Stimulated activated CD4-positive, alpha-beta T cell treated with anti-CD3 and anti-CD28 coated beads, TNF-alpha, amount 100 ng/mL, for 24 hours (primary cell): ENCODE data around the gene C2orf81.
"Not testable (repeated sequence)": the region's sequence is repeated elsewhere in the genome, so short reads cannot be mapped to it uniquely, and the experiment has no call there.

Experiments used
- DNase-seq, 3 experiments: peaks; one replicate each; pipeline ENCODE4 v3.0.0-alpha.2; 2020; ENCODE audit warnings: low read depth in 3 of 3

Gene C2orf81

DNA sequence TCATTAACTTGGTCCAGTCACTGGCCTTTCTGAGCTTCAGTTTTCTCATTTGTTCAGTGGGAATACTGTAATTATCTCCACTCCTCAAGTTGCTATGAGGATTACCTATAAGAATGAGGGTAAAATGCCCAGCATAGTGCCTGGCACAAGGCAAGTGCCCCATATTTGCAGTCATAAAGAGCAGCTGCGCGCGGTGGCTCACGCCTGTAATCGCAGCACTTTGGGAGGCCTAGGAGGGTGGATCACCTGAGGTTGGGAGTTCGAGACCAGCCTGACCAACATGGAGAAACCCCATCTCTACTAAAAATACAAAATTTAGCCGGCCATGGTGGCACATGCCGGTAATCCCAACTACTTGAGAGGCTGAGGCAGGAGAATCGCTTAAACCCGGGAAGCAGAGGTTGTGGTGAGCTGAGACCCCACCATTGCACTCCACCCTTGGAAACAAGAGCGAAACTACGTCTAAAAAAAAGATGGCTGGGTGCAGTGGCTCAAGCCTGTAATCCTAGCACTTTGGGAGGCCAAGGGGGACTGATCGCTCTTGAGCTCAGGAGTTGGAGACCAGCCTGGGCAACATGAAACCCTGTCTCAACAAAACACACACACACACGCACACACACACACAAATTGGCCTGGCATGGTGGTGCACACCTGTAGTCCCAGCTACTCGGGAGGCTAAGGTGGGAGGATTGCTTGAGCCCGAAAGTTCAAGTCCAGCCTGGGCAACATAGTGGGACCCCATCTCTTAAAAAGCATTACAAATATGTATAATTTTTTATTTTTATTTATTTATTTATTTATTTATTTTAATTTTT is 21.3 kb upstream of the C2orf81 start:
- not testable (repeated sequence) for DNase-seq

DNA sequence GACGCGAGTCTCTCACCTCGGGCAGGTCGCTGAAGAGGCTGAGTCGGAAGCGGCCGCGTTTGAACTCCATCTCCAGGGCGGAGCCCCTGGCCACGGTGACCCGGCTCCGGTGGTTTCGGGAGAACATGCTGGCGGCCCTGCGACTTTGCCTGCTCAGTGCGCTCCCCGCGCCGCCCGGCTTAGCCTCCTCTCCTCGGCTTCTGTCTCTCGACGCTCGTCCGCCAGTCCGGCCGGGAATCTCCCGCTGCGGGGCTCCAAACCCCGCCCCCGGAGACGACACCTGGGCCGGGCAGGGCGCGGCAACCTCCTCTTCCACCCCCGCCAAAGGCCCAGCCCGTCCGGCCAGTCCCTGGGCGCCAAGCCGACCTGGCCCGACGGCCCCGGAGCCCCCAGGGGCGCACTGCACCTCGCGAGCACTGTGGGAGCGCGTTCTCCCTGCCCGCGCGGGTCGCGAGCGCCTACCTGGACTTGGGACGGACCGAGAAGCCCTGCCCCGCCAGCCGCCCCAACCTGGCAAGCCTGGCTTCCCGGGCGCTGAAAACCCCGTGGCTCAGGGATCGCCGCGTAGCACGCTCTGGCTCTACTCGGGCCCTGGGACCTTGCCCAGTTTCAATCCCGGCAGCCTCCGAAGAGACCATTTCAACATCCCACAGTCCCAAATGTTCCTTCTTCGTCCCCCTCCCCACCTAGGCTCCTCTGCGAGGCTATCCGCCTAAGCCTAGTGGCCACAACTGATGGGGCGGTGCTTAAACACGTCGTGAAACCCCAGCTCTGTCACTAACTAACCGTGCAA is 20.5 kb upstream of the C2orf81 start, which contains the start of gene RTKN:
TSS of gene RTKN (minus strand) at position 248 of the 793 bp plus-strand sequence. CDS start at position 127, 121 bp downstream.
- no peak for DNase-seq

DNA sequence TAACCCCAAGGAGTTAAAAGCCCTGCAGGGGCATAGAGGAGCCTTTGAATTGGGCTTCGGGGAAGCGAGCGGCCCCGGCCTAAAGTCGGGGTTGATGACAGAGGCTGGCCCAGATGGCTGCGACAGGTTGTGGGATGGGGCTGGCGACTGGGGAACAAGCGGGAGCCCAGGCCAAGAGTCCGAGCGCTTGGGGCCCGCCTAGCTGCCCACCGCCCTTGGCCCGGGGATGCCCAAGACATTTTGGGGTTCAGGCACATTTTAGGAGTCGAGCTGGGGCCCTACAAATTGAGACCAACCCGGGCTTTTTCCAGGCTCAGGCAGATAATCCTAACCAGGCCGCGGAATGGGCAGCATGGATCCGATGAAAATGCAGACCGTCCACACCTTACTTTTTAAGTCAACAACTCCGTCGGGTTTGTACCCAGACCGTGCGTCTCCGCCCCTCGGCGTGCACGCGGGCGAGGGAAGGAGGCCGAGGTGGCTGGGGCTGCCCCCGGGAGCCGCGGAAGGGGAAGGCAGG is 19.8 kb upstream of the C2orf81 start:
- DNase-seq = no peak

DNA sequence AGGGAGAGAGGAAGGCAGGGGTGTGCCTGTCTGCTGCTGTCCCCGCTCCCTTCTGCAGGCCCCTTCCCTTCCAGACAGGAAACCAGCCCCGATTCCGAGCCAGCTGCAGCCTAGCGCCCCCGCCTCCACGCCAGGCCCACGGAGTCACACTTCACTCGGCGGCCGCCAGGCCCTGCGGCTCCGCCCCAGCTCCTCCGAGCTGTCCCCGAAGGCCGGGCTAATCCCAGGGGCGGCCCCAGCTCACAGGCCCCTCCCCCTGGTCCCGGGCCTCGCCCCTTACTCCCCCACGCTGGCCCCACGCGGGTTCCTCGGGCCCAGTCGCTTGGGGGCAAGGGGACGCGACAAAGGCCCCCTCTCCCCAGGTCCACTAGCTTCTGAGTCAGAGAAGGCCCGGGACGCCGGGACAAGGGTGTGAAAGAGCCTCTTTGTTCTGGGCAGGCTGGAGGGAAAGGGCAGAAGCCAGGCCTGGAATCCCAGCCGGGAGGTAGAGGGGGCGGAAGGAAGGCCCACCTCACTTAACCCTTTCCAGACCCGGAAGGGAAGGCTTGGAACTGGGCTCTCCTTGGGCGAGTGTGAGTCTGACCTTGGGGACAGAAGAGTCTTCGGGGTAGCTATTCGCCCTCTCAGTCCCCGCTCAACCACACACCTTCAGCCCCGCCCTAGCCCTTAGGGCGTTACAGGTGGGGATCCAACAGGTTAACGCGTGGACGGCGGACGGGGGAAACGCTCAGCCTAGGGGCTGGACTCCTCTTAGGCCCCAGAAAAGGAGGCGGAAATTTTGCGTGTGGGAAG is 19.2 kb upstream of the C2orf81 start:
- peak in 1 of 3 experiments; percentile 66 for DNase-seq

DNA sequence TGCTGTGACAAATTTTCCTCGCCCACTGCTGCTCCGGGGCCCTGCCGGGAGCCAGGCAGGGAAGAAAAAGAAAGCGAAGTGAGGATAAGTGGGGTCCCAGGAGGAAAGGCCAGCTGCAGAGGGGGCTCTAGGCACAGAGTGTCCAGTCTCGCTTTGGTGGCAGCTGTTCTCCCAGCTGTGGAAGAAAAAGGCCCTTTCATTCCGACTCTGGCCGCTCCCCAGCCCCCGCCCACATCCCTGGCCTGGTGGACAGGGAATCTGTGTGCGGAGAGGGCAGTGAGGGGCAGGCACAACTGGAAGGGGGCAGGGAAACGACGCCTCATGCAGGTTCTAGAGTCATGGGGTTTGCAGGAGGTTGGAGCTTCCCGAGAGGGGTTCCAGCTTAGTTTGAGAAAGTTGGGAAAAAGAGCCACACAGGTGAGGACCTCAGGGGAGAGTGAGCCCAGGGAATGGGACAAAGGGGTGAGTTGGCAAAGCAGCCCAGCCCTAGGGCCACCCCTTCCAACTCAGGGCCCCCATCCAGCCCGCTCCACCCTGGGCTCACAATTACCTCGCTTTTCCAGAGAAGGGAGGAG is 18.5 kb upstream of the C2orf81 start:
- no peak for DNase-seq

DNA sequence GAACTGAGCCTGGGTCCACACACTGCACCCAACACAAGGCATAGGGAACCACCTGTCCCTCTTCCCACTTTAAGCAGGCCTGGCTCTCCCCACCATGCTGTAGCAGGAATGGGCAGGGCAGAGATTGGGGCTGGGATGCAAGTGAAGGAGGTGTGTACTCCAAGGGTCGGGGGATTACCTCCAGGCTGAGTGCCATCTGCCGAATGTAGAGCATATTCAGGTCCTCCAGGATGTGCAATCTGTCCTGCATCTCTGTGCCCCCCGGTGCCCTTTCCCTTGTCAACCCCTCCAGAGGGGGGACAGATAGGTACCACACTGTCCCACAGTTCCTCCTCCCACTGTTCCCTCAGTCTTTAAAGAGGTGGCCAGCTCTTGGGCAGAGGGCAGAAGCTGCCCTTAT is 18.0 kb upstream of the C2orf81 start:
- no peak for DNase-seq

DNA sequence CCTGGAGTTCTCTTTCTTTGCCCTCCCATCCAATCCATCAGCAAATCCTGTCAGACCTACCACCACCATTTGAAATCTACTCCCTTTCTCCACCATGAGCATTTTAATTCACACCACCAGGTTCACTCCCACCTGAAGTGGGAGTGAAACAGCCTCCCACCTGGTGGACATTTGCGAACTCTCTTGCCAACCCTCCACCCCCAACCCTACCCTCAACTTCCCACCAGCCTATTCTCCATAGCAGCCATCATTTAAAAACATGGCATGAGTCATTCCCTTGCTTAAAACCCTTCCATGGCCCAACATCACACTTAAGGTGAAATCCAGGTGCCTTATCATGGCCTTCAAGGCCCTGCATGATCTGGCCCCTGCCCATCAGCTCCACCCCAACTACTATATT is 16.8 kb upstream of the C2orf81 start:
- no peak for DNase-seq

DNA sequence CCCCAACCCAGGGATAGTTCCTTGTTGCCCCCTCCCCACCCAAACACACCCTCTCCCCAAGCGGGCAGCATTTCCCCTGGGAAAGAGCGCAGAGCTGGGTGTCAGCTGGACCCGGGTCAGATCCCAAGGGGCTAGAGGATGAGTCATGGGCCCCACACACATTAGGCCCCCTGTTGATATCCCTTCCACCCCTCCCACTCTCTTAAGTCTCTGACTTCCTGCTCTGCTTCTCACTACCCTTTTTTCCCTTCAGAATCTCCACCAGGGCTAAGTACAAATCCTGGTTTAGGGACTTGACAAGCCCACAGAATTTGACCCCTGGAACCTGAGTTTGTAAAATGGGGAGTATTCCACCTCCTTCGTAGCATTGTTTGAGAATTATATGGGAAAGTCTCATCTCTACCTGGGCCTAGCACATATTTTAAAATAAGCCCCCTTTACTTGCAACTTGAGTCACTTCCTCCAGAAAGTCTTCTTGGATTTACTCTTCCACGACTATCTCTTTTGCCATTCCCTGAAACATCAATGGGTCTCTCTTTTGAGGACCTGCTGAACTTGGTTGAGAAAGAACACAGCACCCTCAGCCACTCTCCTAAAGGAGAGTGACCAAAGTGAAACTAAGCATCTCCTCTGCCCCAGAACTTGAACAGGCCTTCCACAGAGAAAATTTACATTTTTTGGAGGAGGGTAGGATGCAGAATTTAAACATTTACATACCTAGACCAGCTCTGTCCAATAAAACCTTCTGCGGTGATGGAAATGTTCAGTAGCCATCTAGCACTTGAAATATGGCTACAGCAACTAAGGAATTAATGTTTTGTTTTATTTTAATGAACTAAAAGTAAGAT is 15.7 kb upstream of the C2orf81 start:
- DNase-seq = no peak

DNA sequence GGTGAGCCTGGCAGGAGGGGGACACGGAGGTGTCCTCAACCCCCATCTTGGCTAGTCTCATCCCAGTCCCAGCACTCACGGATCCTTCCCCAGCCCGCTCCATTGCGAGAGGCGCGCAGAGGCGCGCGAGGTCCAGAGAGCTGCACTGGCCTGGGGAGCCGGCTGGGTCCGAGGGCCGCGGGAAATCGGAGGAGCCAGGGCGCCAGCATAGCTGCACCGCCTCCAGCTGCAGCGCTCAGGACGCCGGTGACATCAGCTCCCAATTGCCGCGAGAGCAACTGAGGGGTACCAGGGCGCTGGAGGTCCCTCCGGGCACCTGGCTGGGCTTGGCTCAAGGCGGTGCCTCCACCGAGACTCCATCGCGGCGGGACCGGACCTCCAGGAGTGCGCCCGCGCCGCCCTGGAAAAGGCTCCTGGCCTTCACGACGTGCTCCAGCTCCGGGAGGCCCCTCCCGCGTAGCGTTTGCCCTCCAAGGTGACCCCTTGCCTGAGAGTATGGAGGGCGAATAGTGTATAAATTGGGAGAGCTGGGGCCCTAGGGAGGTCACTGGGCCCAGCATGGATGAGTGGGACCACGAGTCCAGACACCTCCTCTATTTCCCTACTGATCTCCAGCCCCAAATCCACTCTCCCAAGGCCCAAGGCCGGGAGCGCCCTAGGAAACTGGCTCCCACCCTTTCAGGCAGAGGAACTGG is 14.8 kb upstream of the C2orf81 start:
- DNase-seq = no peak

DNA sequence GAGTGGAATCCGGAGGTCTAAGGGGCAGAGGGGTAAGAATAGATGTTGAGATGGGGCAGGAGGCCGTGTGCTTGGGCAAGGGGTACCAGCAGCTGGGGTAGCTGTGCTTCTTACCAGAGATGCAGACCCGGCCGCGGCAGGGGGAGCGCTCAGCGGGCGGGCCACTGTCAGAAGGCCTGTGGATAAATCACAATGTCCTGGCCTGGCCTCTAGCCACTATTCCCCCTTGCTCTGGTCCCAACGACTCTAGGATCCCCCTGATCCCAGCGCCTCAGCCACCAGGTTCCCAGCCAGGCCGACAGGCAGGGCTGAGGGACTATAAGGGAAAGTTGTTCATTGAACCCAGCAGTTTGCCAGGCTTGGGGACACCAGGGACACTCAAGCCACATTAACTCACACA is 9.1 kb upstream of the C2orf81 start:
- DNase-seq = no peak

DNA sequence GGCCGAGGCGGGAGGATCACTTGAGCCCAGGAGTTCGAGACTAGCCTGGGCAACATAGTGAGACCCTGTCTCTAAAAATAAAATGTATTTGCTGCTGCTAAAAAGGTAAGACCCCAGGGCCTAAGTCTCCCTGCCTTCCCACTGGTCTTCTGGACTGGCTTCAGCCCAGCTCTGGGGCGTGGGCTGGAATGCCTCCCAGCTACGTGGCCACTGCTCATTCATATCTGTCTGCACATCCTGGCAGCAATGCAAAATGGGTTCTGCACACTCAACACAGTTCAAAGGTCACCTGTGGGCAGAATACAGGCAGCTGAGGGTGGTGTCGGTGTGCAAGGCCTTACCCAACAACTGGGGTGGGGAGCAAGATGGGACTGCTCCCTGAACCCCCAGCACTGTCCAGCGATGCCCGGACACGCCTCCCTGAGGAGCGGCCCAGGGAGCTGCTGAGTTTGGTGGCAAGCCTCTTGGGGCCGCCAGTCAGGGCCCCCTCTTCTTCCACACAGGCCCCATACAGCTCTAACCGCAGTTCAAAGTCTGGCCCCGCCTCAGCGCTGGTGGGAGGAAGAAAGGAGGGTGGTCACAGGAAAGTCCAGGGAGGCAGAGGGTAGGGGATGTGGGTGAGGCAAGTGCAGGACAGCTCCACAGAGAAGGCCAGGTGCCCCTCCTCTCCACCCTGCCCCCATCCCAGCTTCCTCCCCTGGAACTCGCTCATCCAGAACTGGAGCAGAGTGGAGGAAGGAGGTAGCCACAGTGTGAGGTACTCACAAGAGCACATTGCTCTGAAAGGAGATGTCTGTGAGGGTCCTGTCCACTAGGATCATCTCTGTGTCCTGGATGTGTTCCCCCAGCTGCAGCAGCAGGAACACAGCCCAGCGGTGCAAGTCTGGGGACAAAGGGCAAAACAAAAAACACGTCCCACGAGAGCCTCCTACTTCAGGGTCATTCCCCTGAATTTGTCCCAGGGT is 8.3 kb upstream of the C2orf81 start:
- DNase-seq = no peak

DNA sequence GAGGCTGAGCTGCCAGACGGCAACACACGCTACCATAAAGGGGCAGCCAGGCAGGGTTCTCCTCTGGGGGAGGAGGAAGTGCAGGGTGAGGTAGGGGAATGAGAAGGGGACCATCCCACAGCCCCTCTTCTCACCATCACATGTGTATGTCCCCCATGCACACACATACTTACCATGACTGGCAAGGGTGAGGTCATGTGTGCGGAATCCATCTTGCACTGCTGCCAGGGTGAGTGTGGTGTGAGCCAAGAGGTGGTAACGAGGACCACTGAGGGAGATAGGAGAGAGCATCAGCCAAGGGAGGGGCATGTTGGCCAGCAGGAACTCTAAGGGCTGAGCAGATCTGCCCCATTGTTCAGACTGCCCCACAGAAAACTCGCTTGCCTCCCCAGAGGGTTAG is 7.3 kb upstream of the C2orf81 start:
- DNase-seq = no peak

DNA sequence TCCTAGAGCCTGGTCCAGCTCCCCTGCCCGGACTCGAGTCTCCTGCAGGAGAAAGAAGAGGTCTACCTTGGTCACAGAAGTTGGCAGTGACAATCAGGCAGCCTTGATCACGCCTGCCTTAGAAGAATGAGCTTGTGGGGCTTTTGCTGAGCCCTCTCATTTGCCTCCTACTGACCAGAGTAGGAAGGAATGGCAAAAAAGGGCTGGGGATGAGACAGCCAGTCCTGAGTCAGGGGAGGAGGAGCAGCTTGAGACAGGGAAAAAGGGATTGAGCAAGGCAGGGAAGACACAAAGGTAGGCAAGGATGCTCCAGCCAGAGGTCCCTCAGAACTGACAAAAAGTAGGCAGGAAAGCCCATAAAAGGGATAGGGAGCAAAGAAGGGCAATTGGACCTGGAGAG is 6.1 kb upstream of the C2orf81 start:
- no peak for DNase-seq

DNA sequence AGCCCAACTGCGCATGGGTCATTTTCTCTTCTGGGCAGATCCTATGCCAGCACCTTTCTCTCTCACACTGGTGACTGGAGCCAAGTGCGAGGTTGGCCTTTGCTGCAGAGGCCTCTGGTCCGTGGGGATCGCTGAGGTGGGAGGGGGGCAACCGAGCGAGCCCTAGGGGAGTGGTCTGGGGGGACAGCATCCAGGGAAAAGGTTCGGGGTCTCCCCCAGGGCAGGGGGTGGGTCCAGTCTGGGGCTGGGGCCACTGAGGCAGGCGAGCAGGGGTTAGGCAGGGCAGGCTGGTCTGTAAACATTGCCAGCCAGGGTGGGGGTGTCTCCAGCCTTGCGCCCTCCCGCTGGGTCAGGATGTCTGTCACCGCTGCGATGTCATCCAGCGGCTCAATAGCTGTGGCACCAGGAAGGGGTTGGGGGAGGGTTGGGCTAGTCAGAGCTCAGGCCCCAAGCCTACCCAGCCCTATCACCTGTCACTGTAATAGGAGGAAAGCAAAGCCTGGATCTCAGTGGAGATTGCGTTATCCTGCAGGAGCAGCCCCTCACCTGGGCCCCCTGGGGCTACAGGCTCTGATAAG is 4.9 kb upstream of the C2orf81 start:
- DNase-seq = no peak

DNA sequence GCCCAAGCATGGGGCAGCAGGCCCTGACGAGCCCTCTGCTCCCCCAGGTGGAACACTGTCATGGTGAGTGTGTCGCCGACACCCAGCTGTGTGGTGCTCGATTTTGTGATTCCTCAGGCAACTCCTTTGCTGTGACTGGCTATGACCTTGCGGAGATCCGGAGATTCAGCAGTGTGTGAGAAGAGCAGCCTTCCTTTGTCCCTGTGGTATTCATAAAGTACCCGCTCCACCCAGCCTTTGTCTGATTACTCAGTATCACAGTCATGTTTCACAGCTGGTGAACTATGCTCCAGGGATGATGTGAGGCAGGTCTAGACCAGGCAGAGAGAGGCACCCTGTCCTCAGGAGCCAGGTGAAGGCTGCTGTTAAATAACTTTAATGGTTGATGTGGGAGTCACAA is 4.1 kb upstream of the C2orf81 start:
- no peak for DNase-seq

DNA sequence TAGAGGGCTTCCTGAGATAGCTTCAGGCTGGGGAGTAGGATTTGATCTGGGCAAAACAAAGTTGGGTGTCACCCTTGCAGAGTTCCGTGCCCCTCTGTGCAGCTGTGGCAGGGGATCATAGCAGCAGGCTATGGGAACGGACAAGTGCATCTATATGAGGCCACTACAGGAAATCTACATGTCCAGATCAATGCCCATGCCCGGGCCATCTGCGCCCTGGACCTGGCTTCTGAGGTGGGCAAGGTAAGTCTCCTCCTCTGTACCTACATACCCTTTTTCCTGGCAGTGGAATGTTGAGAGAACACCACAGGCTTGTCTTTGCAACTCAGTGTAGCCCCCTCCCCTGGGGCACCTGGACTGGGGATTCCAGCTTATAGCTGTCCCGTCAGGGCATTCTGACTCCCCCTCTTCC is 3.6 kb upstream of the C2orf81 start:
- DNase-seq = no peak

DNA sequence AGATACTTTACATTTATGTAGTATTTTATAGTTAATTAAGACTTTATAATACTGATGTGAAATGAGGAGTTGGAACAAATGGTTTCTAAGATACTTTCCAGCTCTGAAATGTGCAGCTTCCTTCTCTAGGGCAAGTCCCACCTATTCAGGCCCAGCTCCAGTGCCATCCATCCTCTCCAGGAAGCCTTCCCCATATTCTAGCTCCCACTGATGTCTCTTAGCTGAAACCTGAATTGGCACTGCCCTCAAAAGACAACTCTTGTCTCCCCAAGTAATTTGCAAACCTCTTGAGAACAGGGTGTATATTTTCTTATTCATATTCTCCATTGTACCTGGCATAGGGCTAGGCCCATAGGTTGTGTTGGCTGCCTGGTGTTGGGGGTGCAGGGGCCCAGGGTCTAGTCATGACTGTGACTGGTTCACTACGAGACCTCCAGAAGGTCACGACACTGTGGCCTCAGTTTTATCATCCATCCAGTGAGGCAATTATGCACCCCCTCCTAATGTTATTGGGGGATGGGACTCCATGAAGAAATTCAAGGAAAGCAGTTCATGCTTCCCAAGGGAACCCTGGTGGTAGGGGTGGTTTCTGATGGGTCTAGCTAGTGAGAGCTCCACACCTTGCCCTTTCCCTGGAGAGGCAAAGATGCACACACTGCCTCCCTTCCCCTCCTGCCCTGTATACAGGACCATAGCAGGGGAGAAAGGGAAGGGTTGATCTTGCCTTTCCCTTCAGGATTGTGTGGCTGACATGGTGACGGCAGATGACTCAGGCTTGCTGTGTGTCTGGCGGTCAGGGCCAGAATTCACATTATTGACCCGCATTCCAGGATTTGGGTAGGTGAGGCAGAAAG is 2.9 kb upstream of the C2orf81 start:
- DNase-seq = no peak
